ENCODE results near the gene HECTD4. TPM values are rescaled to one million over a fixed set of nuclear protein-coding genes. Genes with fewer than 3 reads are reported as not detected.
"Not testable (repeated sequence)": the region's sequence is repeated elsewhere in the genome, so short reads cannot be mapped to it uniquely, and the experiment has no call there.

Gene HECTD4
- total RNA-seq, 1 donor from 2014 or later, result 20.2 TPM

DNA sequence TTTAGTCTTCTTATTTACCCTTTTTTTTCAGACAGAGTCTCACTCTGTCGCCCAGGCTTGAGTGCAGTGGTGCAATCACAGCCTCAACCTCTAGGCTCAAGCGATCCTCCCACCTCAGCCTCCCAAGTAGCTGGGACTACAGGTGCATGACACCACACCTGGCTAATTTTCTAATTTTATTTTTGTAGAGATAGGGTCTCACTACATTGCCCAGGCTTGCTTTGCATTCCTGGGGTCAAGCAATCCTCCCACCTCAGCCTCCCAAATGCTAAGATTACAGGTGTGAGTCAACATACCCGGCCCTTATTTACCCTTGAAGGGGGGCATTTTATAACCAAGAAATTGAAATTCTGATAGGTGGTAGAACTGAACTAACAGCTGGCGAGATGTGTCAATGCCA lies 21.0 kb downstream of the HECTD4 start:
- intact Hi-C loops (cut with micrococcal nuclease), result no loop called here
- DNase-seq (no peak), ATAC-seq (no peak)

DNA sequence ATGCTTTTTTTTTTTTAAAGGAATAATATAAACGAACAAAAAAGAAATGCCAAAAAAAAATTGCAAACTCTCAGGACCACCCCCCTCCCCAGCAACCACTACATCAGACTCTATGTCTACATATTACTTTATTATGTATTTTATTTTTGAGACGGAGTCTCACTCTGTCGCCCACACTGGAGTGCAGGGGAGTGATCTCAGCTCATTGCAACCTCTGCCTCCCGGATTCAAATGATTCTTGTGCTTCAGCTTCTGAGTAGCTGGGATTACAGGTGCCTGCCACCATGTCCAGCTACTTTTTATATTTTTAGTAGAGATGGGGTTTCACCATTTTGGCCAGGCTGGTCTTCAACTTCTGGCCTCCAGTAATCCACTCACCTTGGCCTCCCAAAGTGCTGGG lies 22.9 kb downstream of the HECTD4 start:
- intact Hi-C loops (cut with micrococcal nuclease), result no loop called here
- no peak for ATAC-seq
- no peak for DNase-seq

DNA sequence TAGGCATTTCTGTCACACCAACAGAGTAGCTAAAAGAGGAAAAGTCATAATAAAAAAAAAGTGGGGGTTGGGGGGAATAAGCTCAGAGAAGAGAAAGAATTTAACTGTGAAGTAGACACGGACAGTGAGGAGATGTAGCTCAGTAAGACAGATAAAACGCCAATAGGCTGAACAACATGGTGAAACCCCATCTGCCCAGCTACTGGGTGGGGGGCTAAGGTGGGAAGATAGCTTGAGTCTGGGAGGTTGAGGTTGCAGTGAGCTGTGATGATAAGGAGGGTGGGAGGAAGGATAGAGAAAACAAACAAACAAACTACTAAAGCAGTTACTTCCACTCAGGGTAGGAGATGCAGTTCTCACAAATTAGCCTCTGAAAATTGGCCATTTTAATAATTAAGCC lies 25.0 kb downstream of the HECTD4 start:
- no peak for DNase-seq
- no peak for ATAC-seq
- intact Hi-C loops (cut with micrococcal nuclease), result no loop called here

DNA sequence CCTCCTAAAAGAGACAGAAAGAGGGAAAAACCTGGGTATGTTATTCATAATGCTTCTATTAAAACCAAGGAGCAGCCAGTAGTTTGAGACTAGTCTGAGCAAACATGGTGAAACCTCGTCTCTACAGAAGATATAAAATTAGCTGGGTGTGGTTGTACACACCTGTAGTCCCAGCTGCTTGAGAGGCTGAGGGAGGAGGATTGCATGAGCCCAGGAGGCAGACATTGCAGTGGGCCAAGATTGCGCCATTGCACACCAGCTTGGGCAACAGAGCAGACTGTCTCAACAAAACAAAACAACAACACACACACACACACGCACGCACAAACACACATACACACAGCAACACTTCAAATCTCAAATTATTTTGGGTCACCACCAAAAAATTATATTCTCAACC lies 27.8 kb downstream of the HECTD4 start:
- intact Hi-C loops (cut with micrococcal nuclease), result no loop called here
- ATAC-seq, result no peak
- no peak for DNase-seq

DNA sequence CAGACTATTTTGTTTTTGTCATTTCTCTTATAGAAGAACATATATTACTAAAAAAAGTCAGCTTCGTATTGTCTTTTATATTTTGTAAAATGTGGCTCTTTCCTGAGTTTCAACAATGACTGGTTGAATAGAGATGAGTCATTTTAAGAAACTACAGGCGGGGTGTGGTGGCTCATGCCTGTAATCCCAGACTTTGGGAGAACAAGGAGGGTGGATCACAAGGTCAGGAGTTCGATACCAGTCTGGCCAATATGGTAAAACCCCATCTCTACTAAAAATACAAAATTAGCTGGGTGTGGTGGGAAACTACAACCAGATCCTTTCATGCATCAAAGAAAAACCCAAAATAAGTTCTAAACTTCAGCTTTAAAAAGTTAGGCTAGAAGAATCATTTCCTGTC lies 28.8 kb downstream of the HECTD4 start:
- intact Hi-C loops (cut with micrococcal nuclease), result no loop called here
- ATAC-seq (no peak), DNase-seq (no peak)

DNA sequence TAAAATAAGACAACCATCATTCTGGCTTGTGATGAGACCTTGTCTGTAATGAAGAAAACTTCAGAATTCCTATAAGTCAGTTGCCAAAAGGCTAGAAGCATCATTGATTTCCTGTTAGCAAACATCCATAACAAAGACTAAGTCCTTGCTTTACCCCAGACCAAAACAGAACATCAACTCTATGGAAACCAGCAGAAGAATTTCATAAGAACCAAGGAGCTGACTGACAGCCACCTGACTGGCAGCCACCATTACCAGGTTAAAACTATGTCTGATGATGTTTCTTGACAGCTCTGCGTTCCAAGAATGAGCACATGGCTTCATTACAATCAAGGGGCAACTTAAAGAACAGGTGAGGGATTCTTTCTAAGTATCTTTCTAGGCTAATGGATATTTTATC lies 29.3 kb downstream of the HECTD4 start:
- intact Hi-C loops (cut with micrococcal nuclease), result no loop called here
- ATAC-seq (no peak), DNase-seq (no peak)

DNA sequence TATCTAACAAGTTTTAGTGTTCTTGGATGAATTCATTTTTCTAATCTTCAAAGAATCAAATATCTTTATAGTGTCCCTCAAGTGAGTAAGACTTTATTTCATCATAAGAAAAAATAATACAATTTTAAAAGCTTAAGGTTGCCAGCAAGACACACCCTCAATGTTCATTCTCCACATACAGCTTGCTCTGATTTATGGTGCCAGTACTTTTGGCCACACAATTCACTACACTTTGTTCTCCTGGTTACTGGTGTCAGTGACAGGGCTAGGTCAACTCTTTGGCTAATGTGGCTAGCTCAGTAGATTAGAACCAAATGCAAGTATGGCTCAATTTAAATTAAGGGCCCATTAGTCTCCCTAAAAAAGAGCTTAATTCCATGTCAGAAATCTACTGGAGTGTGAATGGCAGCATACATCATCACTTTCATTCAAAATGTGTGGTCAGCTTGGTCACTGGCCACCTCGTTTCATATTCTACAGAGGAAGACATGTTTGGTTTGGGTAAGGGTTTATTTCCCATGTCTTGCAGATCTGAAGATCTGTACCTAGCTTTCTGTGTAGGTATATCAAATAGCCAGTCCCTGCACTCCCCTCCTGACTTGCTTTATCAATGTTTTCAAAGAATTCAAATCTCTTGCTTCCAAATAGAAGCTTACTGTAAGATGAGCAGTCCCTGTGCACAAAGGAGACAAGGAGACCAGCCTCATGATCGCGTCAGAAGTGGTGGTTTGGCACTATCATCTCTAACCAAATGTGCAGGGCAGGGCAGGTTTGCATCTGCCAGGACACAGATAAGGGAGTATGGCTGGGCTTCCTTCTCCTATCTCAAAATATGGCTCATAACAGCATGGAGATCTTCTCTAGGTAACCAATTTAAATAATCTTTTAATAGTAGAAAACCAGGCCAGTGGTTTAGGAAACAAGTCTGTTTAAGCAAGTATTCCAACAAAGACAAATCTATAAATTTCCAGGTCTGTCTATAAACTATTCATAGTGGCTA lies 31.3 kb downstream of the HECTD4 start:
- ATAC-seq, result peak; percentile 49
- intact Hi-C loops (cut with micrococcal nuclease), result no loop called here

DNA sequence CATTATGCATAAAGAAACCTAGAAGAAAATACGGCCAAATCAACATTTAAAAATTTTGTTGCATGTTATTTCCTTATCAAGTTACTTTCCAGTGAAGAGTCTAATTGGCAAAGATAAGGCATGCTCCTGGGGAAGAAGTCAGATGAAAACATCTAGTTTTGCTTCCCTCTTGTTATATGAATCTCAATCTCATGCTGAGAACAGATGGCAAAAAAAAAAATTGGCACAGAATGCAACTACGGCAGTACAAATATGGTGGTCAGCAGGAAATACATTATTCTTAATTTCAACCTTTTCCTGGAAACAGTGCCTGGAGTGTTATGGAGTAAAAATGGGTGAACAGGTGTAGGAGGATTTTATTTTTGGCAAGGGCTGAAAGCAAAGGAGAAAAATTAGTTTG lies 32.8 kb downstream of the HECTD4 start:
- no peak for DNase-seq
- no peak for ATAC-seq
- intact Hi-C loops (cut with micrococcal nuclease), result no loop called here

More for the DNA sequence above, 31.3 kb downstream of the HECTD4 start:
- DNase-seq, result no peak

DNA sequence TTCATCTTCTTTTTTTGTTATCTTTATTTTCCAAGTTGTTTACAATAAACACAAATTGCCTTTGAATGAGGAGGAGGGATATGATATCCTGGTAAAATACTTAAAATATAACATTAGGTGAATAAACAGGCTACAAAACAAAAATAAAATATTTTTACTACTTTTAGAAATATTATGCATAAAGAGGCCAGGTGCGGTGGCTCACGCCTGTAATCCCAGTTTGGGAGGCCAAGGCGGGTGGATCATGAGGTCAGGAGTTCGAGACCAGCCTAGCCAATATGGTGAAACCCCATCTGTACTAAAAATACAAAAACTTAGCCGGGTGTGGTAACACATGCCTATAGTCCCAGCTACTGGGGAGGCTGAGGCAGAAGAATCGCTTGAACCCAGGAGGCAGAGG lies 33.3 kb downstream of the HECTD4 start:
- intact Hi-C loops (cut with micrococcal nuclease), result not testable (repeated sequence)

DNA sequence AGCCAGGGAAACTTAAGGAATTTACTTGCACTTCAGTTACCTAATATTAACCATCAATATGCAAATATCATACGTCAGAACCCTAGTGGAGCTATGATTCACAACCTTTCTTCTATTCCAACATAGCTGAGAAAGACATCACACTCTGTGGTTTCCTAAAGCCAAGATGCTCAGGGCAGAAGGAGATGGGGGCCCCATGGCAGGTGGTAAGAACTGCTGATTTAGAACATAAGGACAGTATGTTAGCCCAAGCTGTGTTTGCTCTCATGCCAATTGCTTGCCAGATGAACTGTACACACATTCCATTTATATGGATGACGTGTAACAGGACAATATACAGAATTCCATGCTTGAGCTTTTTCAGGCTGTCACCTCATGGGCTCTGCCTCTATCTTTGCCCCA lies 34.6 kb downstream of the HECTD4 start:
- ATAC-seq (no peak), DNase-seq (no peak)
- intact Hi-C loops (cut with micrococcal nuclease), result no loop called here

More for the DNA sequence above, 33.3 kb downstream of the HECTD4 start:
- DNase-seq, ATAC-seq: not testable (repeated sequence)

DNA sequence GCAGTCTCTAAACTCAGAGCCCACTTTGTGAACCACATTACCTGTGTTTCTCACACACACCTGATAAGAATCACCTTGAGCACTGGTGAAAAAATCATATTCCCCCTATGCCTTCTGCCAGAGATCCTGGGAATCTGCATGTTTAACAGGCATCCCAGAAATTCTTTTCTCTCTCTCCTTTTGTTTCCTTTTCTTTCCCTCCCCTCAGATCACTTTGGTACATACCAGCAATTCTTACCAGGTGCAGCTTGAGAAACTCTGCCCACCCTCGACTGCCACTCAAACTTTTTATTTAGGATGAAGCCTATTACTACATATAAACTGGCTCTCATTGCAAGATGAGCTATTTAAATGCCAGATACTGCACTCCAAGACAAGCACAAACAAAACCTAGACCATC lies 36.0 kb downstream of the HECTD4 start:
- intact Hi-C loops (cut with micrococcal nuclease), result no loop called here
- ATAC-seq, result no peak
- no peak for DNase-seq

DNA sequence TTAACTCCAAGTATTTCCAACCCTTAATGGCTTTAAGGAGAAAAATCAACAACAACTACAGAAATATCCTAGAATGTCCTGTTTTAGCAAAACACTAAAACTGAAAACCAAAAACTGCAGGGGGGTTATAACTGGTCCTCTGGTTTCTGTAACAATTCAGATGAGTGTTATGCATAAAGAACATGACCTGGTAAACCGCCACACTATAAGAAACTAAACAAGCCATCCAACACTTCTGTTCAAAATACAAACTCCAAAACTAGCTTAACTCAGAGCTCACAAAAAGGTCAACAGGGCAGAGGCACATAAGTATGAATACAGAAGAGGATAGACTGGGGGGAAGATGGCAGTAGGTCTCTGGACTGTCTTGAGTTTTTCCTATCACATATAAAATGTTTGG lies 38.0 kb downstream of the HECTD4 start:
- no peak for ATAC-seq
- DNase-seq, result no peak
- intact Hi-C loops (cut with micrococcal nuclease), result no loop called here

DNA sequence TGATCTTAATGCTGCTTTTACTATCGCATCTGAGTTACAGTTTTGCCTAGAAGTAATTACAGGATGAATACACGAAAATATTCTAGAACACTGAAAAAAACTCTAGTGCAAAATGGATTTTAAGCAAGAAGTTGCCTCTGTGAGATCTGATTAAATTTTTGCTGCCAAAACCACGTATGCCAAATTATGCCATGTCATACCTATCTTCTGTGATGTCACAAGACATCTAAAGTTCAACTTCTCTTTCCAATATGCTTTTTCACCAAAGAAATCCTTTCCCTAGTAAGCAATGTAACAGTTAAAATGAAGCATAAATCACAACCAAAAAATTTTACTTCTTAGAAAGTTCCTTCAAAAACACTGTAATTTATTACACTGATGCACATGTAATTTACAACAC lies 39.6 kb downstream of the HECTD4 start:
- no peak for ATAC-seq
- no peak for DNase-seq
- intact Hi-C loops (cut with micrococcal nuclease), result no loop called here

DNA sequence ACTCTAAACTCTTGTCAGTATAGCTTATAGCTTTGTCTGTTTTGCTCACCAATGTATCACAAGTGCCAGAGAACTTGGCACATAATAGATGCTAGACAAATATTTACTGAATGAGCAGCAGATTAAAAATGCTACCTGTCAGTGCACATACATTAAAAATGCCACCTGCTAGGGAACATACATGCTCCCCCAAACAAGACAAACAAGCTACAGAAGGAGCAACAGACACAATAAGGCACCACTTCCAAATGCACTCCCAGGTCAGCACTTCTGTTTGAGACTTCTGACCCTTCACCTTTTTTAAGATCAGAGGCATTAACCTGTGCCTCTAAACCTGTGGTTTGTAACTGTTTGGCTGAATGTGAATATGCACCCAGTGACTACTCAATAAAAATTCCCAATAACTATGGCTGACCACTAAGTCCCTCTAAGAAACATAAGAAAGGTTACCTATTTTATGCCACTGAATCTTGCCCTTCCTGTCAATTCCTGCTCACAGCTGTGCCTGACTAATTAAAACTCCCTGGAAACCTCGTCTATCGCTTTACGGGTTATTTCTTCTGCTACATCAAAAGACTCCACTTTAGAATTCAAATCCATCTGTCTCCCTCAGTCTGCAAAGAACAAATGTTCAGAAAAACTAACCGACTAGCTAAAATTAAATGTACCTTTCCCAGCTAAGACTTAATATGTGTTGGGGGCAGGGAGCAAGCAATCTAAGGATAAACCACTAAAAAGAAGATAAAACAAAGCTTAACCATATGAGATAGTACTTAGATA lies 41.0 kb downstream of the HECTD4 start:
- intact Hi-C loops (cut with micrococcal nuclease), result no loop called here
- ATAC-seq (no peak), DNase-seq (no peak)

DNA sequence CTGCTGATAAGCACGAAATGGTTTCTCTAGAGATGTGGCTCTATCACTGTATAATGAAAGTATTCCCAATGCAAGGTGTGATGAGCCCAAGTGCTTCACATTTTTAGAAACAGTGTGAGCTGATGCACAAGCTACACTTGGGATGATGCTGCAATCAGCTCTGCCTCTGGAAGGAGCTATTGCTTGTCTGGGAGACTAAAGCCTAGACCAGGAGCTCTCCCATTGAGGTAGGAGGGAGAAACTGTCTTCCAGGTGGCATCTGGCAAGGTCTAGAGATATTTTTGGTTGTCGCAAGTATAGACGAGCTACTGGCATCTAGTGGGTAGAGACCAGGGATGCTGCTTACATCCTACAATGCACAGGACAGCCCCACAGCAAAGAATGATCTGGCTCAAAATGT lies 42.0 kb downstream of the HECTD4 start:
- intact Hi-C loops (cut with micrococcal nuclease), result no loop called here
- ATAC-seq, result no peak
- DNase-seq, result no peak

DNA sequence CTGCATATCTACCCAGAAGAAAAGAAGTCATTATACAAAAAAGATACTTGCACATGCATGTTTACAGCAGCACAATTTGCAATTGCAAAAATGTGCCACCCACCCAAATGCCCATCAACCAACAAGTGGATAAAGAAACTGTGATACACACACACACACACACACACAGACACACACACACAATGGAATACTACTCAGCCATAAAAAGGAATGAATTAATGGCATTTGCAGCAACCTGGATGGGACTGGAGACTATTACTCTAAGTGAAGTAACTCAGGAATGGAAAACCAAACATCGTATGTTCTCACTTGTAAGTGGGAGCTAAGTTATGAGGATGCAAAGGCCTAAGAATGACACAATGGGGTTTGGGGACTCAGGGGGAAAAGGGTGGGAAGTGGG lies 47.2 kb downstream of the HECTD4 start:
- ATAC-seq; DNase-seq; intact Hi-C loops (cut with micrococcal nuclease): not testable (repeated sequence)

DNA sequence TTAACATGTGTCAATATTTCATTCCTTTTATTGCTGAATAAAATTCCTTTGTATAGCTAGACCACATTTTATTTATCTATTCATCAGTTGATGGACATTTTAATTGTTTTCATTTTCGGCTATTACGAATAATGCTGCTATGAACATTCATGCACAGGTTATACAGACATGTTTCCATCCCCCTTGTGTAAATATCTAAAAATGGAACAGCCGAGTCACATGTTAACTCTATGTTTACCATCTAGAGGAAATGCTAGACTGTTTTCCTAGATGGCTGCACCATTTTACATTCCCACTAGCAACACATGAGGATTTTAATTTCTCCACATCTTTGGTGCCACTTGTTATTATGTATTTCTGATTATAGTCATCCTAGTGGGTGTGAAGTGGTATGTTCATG lies 49.2 kb downstream of the HECTD4 start:
- DNase-seq, result no peak
- intact Hi-C loops (cut with micrococcal nuclease), result no loop called here

DNA sequence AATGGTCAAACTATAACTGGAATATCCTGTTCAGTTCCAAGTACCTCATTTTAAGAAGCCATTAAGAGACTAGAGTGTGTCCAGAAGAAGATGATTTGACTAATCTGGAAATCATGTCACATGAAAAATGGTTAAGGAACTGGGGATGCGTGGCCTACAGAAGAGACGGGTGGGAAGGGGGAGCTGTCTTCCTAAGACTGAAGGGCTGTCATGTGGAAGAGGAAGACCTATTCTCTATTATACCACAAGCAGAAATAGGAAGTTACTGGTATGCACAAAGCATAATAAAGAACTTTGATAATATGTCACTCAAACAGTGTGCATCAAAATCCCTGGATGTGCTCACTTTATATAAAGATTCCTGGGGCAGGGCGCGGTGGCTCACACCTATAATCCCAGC lies 50.3 kb downstream of the HECTD4 start:
- no peak for ATAC-seq

More for the DNA sequence above, 49.2 kb downstream of the HECTD4 start:
- peak; percentile 29 for ATAC-seq

DNA sequence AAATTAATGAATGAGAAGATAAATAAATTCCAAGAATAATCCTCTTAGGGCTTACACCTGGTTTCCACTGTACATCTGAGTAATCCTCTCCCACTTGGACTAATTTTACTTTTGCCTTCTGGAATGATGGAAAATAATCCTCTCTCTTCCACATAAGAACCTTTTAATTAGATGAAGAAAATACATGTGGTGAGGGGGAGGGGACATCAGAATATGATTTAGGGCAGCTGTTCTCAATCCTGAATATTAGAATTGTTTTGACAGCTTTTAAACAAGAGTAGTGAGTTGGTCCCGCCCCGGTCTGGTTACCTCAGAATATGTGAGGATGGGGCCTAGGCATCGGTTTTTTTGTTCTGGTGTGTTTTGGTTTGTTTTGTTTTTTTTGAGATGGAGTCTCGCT lies 51.5 kb downstream of the HECTD4 start:
- no peak for ATAC-seq
- intact Hi-C loops (cut with micrococcal nuclease), result no loop called here
- no peak for DNase-seq

More for the DNA sequence above, 50.3 kb downstream of the HECTD4 start:
- intact Hi-C loops (cut with micrococcal nuclease), result no loop called here
- no peak for DNase-seq

DNA sequence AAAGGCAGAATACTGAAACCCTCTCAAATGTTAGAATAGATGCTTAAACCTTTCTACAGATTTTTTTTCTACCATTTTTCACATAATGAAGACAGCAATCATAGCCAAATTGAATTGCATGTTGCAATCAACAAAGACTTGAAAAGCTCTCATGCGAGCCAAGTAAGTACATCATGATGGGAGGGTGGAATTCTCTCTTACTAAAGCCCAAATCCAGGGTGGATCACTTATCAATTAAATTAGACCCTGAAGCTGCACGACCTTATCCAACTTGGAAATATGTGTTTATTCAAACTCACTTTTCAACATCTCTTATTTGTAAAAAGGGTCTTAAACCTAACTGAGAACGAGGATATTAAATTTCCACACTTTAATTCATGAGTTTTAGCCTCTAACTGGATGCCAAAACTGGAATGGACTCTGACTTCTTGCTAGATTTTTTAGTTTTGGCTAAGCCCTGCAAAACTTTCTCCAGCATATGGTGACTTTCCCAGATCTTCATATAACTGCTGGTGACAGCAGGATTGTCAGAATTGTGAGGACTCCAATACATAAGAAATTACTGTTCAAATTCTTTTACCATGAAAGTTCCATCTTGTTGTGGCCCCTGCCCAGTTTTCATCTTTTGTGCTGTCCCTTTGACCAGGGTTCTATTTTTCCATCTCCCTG lies 53.6 kb downstream of the HECTD4 start:
- intact Hi-C loops (cut with micrococcal nuclease), result no loop called here
- ATAC-seq, result peak; percentile 44
- DNase-seq, result no peak
